ENCODE data around the gene PER3.

DNA sequence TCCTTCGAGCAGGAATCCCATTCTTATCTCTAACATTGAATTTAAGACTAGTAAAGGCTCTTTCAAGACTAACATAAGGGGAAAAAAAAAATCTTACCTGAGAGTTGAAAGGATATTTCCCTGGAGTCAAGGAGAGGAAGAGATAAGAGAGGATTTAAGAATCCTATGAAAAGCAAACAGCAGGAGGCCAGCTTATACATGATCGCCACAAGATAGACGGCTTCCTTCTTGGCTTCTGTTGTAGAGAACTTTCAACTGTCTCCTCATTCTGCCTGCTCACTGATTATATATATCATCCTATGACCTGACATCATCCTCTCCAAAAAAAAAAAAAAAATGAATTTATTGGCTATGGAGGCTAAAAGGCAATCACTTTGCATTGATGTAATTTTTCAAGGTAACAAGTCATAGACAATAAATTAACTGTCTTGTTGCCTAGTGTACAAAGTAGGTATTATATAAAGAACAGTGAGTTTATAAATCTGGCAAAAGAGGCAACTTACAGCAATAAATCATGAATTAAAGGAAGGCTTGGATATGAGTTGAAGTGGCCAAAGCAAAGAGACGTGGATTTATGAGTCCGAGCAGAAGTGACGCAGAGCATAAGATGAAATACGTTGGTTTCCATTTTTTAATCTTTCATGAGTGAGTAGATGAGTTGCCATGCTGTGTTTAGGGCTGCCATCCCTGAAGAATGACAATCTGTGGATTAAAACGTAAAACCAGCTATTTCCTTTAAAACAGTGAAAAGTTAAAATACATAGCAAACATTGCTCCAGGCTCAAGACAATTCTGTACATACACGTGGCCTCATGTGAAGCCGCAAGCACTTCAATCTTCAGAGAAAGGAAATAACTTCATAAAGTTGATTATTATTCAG lies 69.0 kb downstream of the PER3 start, which contains the start of gene UTS2:
- TF ChIP-seq, protein P1, sequence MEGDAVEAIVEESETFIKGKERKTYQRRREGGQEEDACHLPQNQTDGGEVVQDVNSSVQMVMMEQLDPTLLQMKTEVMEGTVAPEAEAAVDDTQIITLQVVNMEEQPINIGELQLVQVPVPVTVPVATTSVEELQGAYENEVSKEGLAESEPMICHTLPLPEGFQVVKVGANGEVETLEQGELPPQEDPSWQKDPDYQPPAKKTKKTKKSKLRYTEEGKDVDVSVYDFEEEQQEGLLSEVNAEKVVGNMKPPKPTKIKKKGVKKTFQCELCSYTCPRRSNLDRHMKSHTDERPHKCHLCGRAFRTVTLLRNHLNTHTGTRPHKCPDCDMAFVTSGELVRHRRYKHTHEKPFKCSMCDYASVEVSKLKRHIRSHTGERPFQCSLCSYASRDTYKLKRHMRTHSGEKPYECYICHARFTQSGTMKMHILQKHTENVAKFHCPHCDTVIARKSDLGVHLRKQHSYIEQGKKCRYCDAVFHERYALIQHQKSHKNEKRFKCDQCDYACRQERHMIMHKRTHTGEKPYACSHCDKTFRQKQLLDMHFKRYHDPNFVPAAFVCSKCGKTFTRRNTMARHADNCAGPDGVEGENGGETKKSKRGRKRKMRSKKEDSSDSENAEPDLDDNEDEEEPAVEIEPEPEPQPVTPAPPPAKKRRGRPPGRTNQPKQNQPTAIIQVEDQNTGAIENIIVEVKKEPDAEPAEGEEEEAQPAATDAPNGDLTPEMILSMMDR (IDR thresholded peaks at IDR 0.05; ENCODE audit: low read depth, low read length, poor library complexity, severe bottlenecking): no peak
- no peak for TF ChIP-seq EZH2phosphoT487 (IDR thresholded peaks at IDR 0.05; ENCODE audit: borderline replicate concordance, low read length)

All from DOHH2 (cell line).